MM.1S (cell line): ENCODE data around the gene TMTC2.

Source experiments
- CTCF ChIP-seq: fragments of 300-600 bp; sonication (generic); IDR thresholded peaks from 2 replicates; pipeline ENCODE4 v1.5.1; 2016; ENCODE audit warnings: antibody characterized with exemption, low read length, mixed read lengths
- EZH2 ChIP-seq: fragments of 300-600 bp; sonication (generic); optimal IDR thresholded peaks from 2 replicates; pipeline ENCODE3; 2017; ENCODE audit warnings: low read depth, mild to moderate bottlenecking, antibody characterized with exemption, low read length, mixed read lengths

- TF ChIP-seq CTCF (no peak), EZH2 (no peak)
Measured at GRCh38 chr12:82682851-82683261, 3.9 kb upstream of the TMTC2 start.
